Measurements from ENCODE around the gene EFNA3. TPM values are rescaled to one million over a fixed set of nuclear protein-coding genes. Genes with fewer than 3 reads are reported as not detected.
A peak's percentile ranks its signal among the peaks of the same experiment; 100 is the strongest.

Gene EFNA3
- total and polyA plus RNA-seq, 8 donors: 1.1 to 4.8 (median 3.6) TPM

DNA sequence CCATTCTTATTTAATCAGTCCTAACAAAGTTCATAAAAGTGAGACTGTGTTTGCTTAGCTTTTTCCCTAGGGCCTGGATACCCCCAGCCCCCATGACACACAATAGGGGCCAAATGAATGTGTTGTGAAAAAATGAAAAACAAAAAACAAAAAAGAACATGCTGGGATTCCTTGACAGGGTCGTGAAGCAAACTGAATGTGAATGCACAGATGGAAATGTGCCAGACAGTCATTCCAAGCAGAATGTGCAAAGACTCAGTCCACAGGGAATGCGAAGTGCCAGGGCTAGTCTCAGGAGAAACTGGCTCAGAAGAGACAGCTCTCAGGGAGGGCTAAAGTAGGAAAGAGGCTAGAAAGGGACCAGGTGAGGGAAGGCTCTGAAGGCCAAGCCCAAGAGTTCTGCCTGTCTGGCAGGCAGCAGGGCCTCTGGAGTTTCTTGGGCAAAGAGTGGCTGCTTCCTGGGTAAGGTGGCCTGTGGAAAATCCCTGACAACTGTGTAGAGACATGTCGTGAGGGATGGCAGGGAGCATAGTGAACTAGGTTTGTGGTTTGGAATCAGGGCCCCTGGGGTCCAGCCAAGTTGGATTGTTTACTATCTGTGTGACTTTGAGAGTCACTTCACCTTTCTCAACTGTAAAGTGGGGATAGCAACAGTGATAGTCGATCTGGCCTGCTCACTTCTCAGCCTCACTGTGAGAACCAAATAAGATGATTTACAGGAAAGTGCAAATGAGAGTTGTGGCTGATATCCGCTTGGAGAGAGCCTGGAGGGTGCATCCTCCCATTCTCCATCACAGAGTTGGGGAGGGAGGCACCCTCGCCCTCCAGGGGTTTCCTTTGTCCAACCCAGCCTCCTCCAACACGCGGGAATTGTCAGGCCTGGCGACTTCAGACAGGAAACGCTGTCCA, 28.7 kb upstream of the EFNA3 start:
- intact Hi-C loops (cut with DNase I): no loop called here
- Histone ChIP-seq H3K27me3 (no peaks in the 10 kb centered on the region), H3K9me3 (no peaks in the 10 kb centered on the region), H3K4me3 (peak overlapping the region; percentile 78 to 95), H3K36me3 (peaks cover 0 to 14% of the 10 kb centered on the region in 2 donors), H3K4me1 (peaks cover 15 to 48% of the 10 kb centered on the region in 2 donors), H3K27ac (peak overlapping the region; percentile 84 to 97)
- ATAC-seq: peak; percentile 1
- TF ChIP-seq, protein P1, sequence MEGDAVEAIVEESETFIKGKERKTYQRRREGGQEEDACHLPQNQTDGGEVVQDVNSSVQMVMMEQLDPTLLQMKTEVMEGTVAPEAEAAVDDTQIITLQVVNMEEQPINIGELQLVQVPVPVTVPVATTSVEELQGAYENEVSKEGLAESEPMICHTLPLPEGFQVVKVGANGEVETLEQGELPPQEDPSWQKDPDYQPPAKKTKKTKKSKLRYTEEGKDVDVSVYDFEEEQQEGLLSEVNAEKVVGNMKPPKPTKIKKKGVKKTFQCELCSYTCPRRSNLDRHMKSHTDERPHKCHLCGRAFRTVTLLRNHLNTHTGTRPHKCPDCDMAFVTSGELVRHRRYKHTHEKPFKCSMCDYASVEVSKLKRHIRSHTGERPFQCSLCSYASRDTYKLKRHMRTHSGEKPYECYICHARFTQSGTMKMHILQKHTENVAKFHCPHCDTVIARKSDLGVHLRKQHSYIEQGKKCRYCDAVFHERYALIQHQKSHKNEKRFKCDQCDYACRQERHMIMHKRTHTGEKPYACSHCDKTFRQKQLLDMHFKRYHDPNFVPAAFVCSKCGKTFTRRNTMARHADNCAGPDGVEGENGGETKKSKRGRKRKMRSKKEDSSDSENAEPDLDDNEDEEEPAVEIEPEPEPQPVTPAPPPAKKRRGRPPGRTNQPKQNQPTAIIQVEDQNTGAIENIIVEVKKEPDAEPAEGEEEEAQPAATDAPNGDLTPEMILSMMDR (IDR thresholded peaks at IDR 0.05): no peak
- DNase-seq: peak in 1 of 4 donors; percentile 15

DNA sequence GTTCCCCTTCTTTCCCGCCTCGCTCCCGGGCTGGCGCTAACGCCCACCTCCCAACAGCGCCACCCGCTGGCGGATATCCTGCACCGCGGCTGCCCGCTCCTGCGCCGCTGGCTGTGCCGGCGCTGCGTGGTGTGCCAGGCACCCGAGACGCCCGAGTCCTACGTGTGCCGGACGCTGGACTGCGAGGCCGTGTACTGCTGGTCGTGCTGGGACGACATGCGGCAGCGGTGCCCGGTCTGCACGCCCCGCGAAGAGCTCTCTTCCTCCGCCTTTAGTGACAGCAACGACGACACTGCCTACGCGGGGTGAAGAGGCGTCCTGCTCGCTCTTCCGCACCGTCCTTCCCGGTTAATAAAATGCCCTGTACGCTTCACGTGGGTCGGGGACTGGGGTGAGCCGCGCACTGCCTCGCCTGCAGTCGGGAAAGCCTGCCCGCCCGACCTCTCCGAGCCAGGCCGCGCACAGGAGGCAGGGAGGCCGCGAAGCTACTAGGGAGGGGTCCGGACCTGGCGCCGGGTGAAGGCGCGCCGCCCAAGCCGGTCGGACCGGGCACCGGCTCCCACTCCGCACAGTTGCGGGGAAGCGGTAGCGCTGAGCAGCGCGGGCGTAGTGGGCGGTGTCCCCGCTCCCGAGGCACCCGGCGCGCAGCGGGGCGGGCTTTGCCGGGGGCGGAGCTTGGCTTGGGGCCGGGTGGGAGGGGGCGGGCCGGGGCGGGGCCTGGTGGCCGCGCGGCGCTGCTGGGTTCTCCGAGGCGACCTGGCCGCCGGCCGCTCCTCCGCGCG, 27.9 kb upstream of the EFNA3 start, which contains the start of gene ADAM15:
TSS of gene ADAM15 (plus strand) at position 757 of the 782 bp plus-strand sequence. CDS start 71 bp downstream, outside the sequence.
- Histone ChIP-seq H3K4me3 (peak within 1 kb of the TSS; percentile 78 to 95), H3K9me3 (no peaks in the 10 kb centered on the region), H3K27ac (peak within 1 kb of the TSS; percentile 84 to 97), H3K4me1 (peaks cover 15 to 42% of the 10 kb centered on the region in 2 donors), H3K27me3 (no peaks in the 10 kb centered on the region), H3K36me3 (peaks cover 0 to 22% of the 10 kb centered on the region in 2 donors)
- peak; percentile 67 to 98 (median 85) for DNase-seq
- TF ChIP-seq, protein P1 (IDR thresholded peaks at IDR 0.05): peak; percentile 88 to 98
- ATAC-seq: peak; percentile 87
- intact Hi-C loops (cut with DNase I): no loop called here

DNA sequence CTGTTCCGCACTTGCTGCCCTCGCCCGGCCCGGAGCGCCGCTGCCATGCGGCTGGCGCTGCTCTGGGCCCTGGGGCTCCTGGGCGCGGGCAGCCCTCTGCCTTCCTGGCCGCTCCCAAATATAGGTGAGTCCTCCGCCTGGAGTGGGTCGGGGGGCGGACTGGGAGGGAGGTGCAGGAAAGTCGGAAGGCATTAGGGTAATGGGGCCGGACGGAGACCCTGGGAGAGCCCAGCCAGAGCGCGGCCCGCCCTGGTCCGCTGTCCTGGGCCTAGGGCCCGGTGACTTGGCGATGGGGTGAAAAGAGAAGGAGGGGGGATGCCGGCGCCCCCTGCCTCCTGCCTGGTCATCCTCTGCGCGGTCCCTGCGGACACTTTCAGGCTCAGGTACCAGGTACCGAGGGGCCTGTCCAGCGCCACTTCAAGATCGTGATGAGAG, 27.3 kb upstream of the EFNA3 start:
- Histone ChIP-seq H3K27me3 (no peaks in the 10 kb centered on the region), H3K4me1 (peaks cover 15 to 42% of the 10 kb centered on the region in 2 donors), H3K9me3 (no peaks in the 10 kb centered on the region), H3K27ac (peak overlapping the region; percentile 81 to 97), H3K36me3 (peaks cover 0 to 28% of the 10 kb centered on the region in 2 donors), H3K4me3 (peak overlapping the region; percentile 78 to 95)
- TF ChIP-seq, protein P1 (IDR thresholded peaks at IDR 0.05): no peak
- peak in 1 of 4 donors; percentile 17 for DNase-seq
- intact Hi-C loops (cut with DNase I): no loop called here
- ATAC-seq: peak; percentile 1

DNA sequence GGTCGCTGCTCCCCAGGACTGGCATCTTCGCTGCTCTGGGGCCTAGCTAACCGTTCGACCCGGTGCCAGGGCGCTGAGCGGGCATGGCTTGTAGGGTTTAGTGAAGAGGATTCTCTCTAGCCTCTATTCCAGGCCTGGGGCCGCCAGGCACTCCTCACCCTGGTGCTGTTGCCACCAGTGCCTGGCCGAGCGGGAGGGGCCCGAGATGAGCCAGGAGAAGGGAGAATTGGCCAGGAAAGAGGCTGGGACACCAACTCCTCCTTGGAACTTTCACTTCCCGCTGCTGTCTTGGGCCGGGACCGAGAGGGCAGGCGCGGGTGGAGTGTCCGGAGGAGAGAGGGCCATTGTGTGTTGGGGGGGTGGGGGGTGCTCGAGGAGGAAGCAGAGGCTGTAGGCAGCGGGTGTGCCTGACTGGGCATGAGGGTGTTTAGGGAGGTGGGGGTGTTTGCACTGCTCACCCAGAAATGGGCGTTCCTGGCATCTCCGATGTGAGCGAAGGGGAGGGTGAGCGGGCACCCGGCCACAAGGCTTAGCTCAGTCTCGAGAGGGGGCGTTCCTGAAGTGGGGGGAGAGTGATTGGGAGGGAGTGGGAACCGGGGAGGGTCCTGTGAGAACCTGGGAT, 26.7 kb upstream of the EFNA3 start:
- peak; percentile 50 for ATAC-seq
- Histone ChIP-seq H3K4me1 (peaks cover 15 to 42% of the 10 kb centered on the region in 2 donors), H3K9me3 (no peaks in the 10 kb centered on the region), H3K27me3 (no peaks in the 10 kb centered on the region), H3K4me3 (peak overlapping the region; percentile 78 to 95), H3K36me3 (peaks cover 0 to 34% of the 10 kb centered on the region in 2 donors), H3K27ac (peak overlapping the region; percentile 81 to 97)
- TF ChIP-seq, protein P1 (IDR thresholded peaks at IDR 0.05): no peak
- intact Hi-C loops (cut with DNase I): no loop called here
- peak; percentile 18 to 85 (median 74) for DNase-seq
